Activated naive CD4-positive, alpha-beta T cell treated with anti-CD3 and anti-CD28 coated beads, Interleukin-2, amount 10 ng/mL, durations not matched to agents 7 days and 5 days (primary cell): ENCODE data around the gene SYT9.

Experiments used
- CTCF ChIA-PET: fragments of 350-600 bp; sonication (Branson Sonifier 250); formaldehyde crosslinking; loops from one replicate; lab custom pipeline; 2021; ENCODE audit warnings: antibody characterized with exemption; lab: Charles Lee
- DNase-seq: peaks from one replicate; pipeline ENCODE4 v3.0.0-alpha.2; 2020
- H3K27ac Mint-ChIP-seq: one replicate; pipeline ENCODE4 v1.8.0; 2021; ENCODE audit warnings: mild to moderate bottlenecking, moderate library complexity, mixed read lengths
- H3K27me3 Mint-ChIP-seq: one replicate; pipeline ENCODE4 v1.8.0; 2021; ENCODE audit warnings: mild to moderate bottlenecking, mixed read lengths
- H3K36me3 Mint-ChIP-seq: one replicate; pipeline ENCODE4 v1.8.0; 2021; ENCODE audit warnings: mixed read lengths
- H3K4me1 Mint-ChIP-seq: one replicate; pipeline ENCODE4 v1.8.0; 2021; ENCODE audit warnings: mixed read lengths
- H3K4me3 Mint-ChIP-seq: one replicate; pipeline ENCODE4 v1.8.0; 2021; ENCODE audit warnings: mild to moderate bottlenecking, moderate library complexity, mixed read lengths
- H3K9me3 Mint-ChIP-seq: one replicate; pipeline ENCODE4 v1.8.0; 2021; ENCODE audit warnings: mixed read lengths

SYT9 gene

GRCh38 chr11:7251836-7252682, at the start of gene SYT9:
Gene SYT9, plus strand, starts transcription at chr11:7251904. Its CDS starts 283 bp downstream, at chr11:7252187.
- peak; percentile 43 for DNase-seq
- Mint-ChIP-seq H3K36me3 (no peaks in the 10 kb centered on the region), H3K9me3 (no peaks in the 10 kb centered on the region), H3K4me3 (no peak within 1 kb of the TSS), H3K27me3 (peaks cover 57% of the 10 kb centered on the region), H3K4me1 (peaks cover 7% of the 10 kb centered on the region), H3K27ac (no peak within 1 kb of the TSS)
- CTCF ChIA-PET = no interaction called here

GRCh38 chr11:7202412-7202811, 49.3 kb upstream of the SYT9 start:
- DNase-seq = no peak
- H3K36me3 Mint-ChIP-seq = no peaks in the 10 kb centered on the region
- no peak overlapping the region for H3K4me3 Mint-ChIP-seq
- no peak overlapping the region for H3K27ac Mint-ChIP-seq
- no peaks in the 10 kb centered on the region for H3K27me3 Mint-ChIP-seq
- no peaks in the 10 kb centered on the region for H3K4me1 Mint-ChIP-seq
- H3K9me3 Mint-ChIP-seq = no peaks in the 10 kb centered on the region
- CTCF ChIA-PET = no interaction called here

GRCh38 chr11:7204778-7205177, 46.9 kb upstream of the SYT9 start:
- H3K27ac Mint-ChIP-seq = no peak overlapping the region
- H3K4me3 Mint-ChIP-seq = no peak overlapping the region
- no peaks in the 10 kb centered on the region for H3K36me3 Mint-ChIP-seq
- no peaks in the 10 kb centered on the region for H3K9me3 Mint-ChIP-seq
- H3K4me1 Mint-ChIP-seq = no peaks in the 10 kb centered on the region
- no peaks in the 10 kb centered on the region for H3K27me3 Mint-ChIP-seq
- DNase-seq = no peak
- CTCF ChIA-PET = no interaction called here

- CTCF ChIA-PET = no interaction called here
- Mint-ChIP-seq H3K27me3 (peaks cover 3% of the 10 kb centered on the region), H3K36me3 (no peaks in the 10 kb centered on the region), H3K27ac (no peak overlapping the region), H3K4me3 (no peak overlapping the region), H3K9me3 (no peaks in the 10 kb centered on the region), H3K4me1 (no peaks in the 10 kb centered on the region)
- no peak for DNase-seq
These were observed 43.3 kb upstream of the SYT9 start for GRCh38 chr11:7208391-7208790.

- H3K4me3 Mint-ChIP-seq = no peak overlapping the region
- H3K4me1 Mint-ChIP-seq = no peaks in the 10 kb centered on the region
- no peaks in the 10 kb centered on the region for H3K9me3 Mint-ChIP-seq
- no peaks in the 10 kb centered on the region for H3K36me3 Mint-ChIP-seq
- H3K27me3 Mint-ChIP-seq = peaks cover 4% of the 10 kb centered on the region
- CTCF ChIA-PET = no interaction called here
- no peak overlapping the region for H3K27ac Mint-ChIP-seq
- DNase-seq = no peak
These were observed 32.2 kb upstream of the SYT9 start for GRCh38 chr11:7219491-7219890.

GRCh38 chr11:7220636-7221035, 31.1 kb upstream of the SYT9 start:
- DNase-seq = no peak

GRCh38 chr11:7222619-7223018, 29.1 kb upstream of the SYT9 start:
- Mint-ChIP-seq H3K27me3 (peaks cover 4% of the 10 kb centered on the region), H3K4me3 (no peak overlapping the region), H3K27ac (no peak overlapping the region), H3K9me3 (no peaks in the 10 kb centered on the region), H3K36me3 (no peaks in the 10 kb centered on the region), H3K4me1 (no peaks in the 10 kb centered on the region)
- CTCF ChIA-PET = no interaction called here
- no peak for DNase-seq

More at GRCh38 chr11:7220636-7221035, 31.1 kb upstream of the SYT9 start:
- H3K4me1 Mint-ChIP-seq = no peaks in the 10 kb centered on the region
- H3K27ac Mint-ChIP-seq = no peak overlapping the region
- H3K27me3 Mint-ChIP-seq = peaks cover 4% of the 10 kb centered on the region
- H3K9me3 Mint-ChIP-seq = no peaks in the 10 kb centered on the region
- no peaks in the 10 kb centered on the region for H3K36me3 Mint-ChIP-seq
- CTCF ChIA-PET = no interaction called here
- H3K4me3 Mint-ChIP-seq = no peak overlapping the region

GRCh38 chr11:7239877-7240276, 11.8 kb upstream of the SYT9 start:
- Mint-ChIP-seq H3K36me3 (no peaks in the 10 kb centered on the region), H3K27ac (no peak overlapping the region), H3K9me3 (no peaks in the 10 kb centered on the region), H3K4me1 (no peaks in the 10 kb centered on the region), H3K4me3 (no peak overlapping the region), H3K27me3 (peaks cover 15% of the 10 kb centered on the region)
- no peak for DNase-seq
- CTCF ChIA-PET = no interaction called here

GRCh38 chr11:7245341-7245740, 6.4 kb upstream of the SYT9 start:
- Mint-ChIP-seq H3K9me3 (no peaks in the 10 kb centered on the region), H3K27me3 (peaks cover 21% of the 10 kb centered on the region), H3K4me3 (no peak overlapping the region), H3K4me1 (no peaks in the 10 kb centered on the region), H3K27ac (no peak overlapping the region), H3K36me3 (no peaks in the 10 kb centered on the region)
- CTCF ChIA-PET = no interaction called here
- no peak for DNase-seq

GRCh38 chr11:7246179-7246578, 5.5 kb upstream of the SYT9 start:
- Mint-ChIP-seq H3K4me3 (no peak overlapping the region), H3K27ac (no peak overlapping the region), H3K9me3 (no peaks in the 10 kb centered on the region), H3K4me1 (peaks cover 3% of the 10 kb centered on the region), H3K27me3 (peaks cover 30% of the 10 kb centered on the region), H3K36me3 (no peaks in the 10 kb centered on the region)
- DNase-seq = no peak
- CTCF ChIA-PET = no interaction called here

GRCh38 chr11:7250166-7250565, 1.5 kb upstream of the SYT9 start:
- H3K9me3 Mint-ChIP-seq = no peaks in the 10 kb centered on the region
- H3K27me3 Mint-ChIP-seq = peaks cover 61% of the 10 kb centered on the region
- H3K4me1 Mint-ChIP-seq = peaks cover 7% of the 10 kb centered on the region
- H3K36me3 Mint-ChIP-seq = no peaks in the 10 kb centered on the region
- no peak overlapping the region for H3K27ac Mint-ChIP-seq
- CTCF ChIA-PET = no interaction called here
- H3K4me3 Mint-ChIP-seq = no peak overlapping the region
- DNase-seq = no peak

GRCh38 chr11:7251487-7251835, 243 bp upstream of the SYT9 start:
- no peaks in the 10 kb centered on the region for H3K36me3 Mint-ChIP-seq
- H3K9me3 Mint-ChIP-seq = no peaks in the 10 kb centered on the region
- CTCF ChIA-PET = no interaction called here
- H3K27ac Mint-ChIP-seq = no peak overlapping the region
- peaks cover 60% of the 10 kb centered on the region for H3K27me3 Mint-ChIP-seq
- no peak overlapping the region for H3K4me3 Mint-ChIP-seq
- H3K4me1 Mint-ChIP-seq = peaks cover 7% of the 10 kb centered on the region
- no peak for DNase-seq

GRCh38 chr11:7252683-7253213, 1.0 kb downstream of the SYT9 start:
- no peaks in the 10 kb centered on the region for H3K36me3 Mint-ChIP-seq
- no peak overlapping the region for H3K27ac Mint-ChIP-seq
- no peaks in the 10 kb centered on the region for H3K9me3 Mint-ChIP-seq
- H3K4me1 Mint-ChIP-seq = peaks cover 7% of the 10 kb centered on the region
- no peak for DNase-seq
- peaks cover 57% of the 10 kb centered on the region for H3K27me3 Mint-ChIP-seq
- CTCF ChIA-PET = no interaction called here
- no peak overlapping the region for H3K4me3 Mint-ChIP-seq

- no peaks in the 10 kb centered on the region for H3K9me3 Mint-ChIP-seq
- no peak overlapping the region for H3K4me3 Mint-ChIP-seq
- no peaks in the 10 kb centered on the region for H3K36me3 Mint-ChIP-seq
- peaks cover 7% of the 10 kb centered on the region for H3K4me1 Mint-ChIP-seq
- peaks cover 52% of the 10 kb centered on the region for H3K27me3 Mint-ChIP-seq
- no peak overlapping the region for H3K27ac Mint-ChIP-seq
- DNase-seq = no peak
- CTCF ChIA-PET = interaction anchor here (0.7 kb wide), 1 partner anchor 26 kb away, joined by 3 read pairs; no protein-coding TSS in a partner anchor
These were observed 2.1 kb downstream of the SYT9 start for GRCh38 chr11:7253800-7254199.

GRCh38 chr11:7254731-7255291, 3.1 kb downstream of the SYT9 start:
- no peak for DNase-seq
- Mint-ChIP-seq H3K4me1 (peaks cover 7% of the 10 kb centered on the region), H3K27ac (no peak overlapping the region), H3K27me3 (peaks cover 50% of the 10 kb centered on the region), H3K36me3 (no peaks in the 10 kb centered on the region), H3K9me3 (no peaks in the 10 kb centered on the region), H3K4me3 (no peak overlapping the region)
- CTCF ChIA-PET = interaction anchor here (0.7 kb wide), 1 partner anchor 25 kb away, joined by 3 read pairs; no protein-coding TSS in a partner anchor
